ENCODE measurements around the gene TUBA4B. TPM values are rescaled to one million over a fixed set of nuclear protein-coding genes. Genes with fewer than 3 reads are reported as not detected.

TUBA4B gene
- total and polyA plus RNA-seq, 2 of the 4 experiments (the other 2 are of a cell fraction) = not detected

- dilution Hi-C loops (cut with HindIII; ENCODE audit: low sequenced_read_pairs, unreplicated experiment) (no loop called here), in situ Hi-C loops (cut with MboI; ENCODE audit: low sequenced_read_pairs) (no loop called here), intact Hi-C loops (cut with micrococcal nuclease) (loop anchor here (2.0 kb wide), 1 partner anchor 57 kb away; no protein-coding TSS in a partner anchor)
- Histone ChIP-seq H3K27ac (ENCODE audit: insufficient read depth, low read length) (no peak overlapping the region), H3K27me3 (ENCODE audit: control insufficient read depth, insufficient read depth, low read length) (no peaks in the 10 kb centered on the region), H2BK5ac (ENCODE audit: low read depth, low read length, poor library complexity, severe bottlenecking) (no peak overlapping the region), H4K5ac (ENCODE audit: low read depth, low read length) (no peak overlapping the region), H3K4me2 (ENCODE audit: low read depth, low read length) (no peak overlapping the region), H2AK9ac (replicated peaks; ENCODE audit: low read depth, low read length, poor library complexity) (no peak overlapping the region), H2BK20ac (ENCODE audit: low read depth, low read length) (no peak overlapping the region), H3K18ac (ENCODE audit: low read depth, low read length) (no peak overlapping the region), H2AK5ac (ENCODE audit: low read depth, low read length) (no peak overlapping the region), H2BK15ac (ENCODE audit: low read depth, low read length) (no peak overlapping the region), H3K56ac (ENCODE audit: extremely low read depth, insufficient read depth, low read length) (no peak overlapping the region), H4K8ac (ENCODE audit: low read depth in 2 of 2, low read length in 2 of 2) (no peak overlapping the region), H3K23ac (ENCODE audit: low read depth, low read length) (no peak overlapping the region), H4K20me1 (ENCODE audit: insufficient read depth, low read length) (peaks cover 10% of the 10 kb centered on the region; the same call in 1 of the 2 replicates), H2BK120ac (ENCODE audit: low read depth, low read length) (no peak overlapping the region), H4K91ac (ENCODE audit: insufficient read depth, low read depth, low read length) (no peak overlapping the region), H3K36me3 (ENCODE audit: control insufficient read depth, insufficient read depth, low read length) (peaks cover 37% of the 10 kb centered on the region), H3K79me1 (ENCODE audit: low read depth in 1 of 2, low read length in 2 of 2) (peaks cover 0 to under 1% of the 10 kb centered on the region in 2 experiments; a peak in 1 of 4 replicates), H3K9me3 (ENCODE audit: control insufficient read depth, insufficient read depth, low read length) (no peaks in the 10 kb centered on the region), H3K4me3 (ENCODE audit: insufficient read depth, low read depth, low read length) (no peak overlapping the region), H3K9me1 (ENCODE audit: insufficient read depth, low read length) (peaks cover 11% of the 10 kb centered on the region; the same call in 1 of the 2 replicates), H3K4me1 (ENCODE audit: control insufficient read depth, insufficient read depth, low read length) (peaks cover 14% of the 10 kb centered on the region), H3K9ac (ENCODE audit: low read depth, low read length) (no peak overlapping the region), H2AFZ (replicated peaks; ENCODE audit: low read length, poor library complexity) (no peak overlapping the region), H3K4ac (ENCODE audit: low read depth, low read length) (no peak overlapping the region), H3K14ac (replicated peaks; ENCODE audit: low read depth, low read length) (no peak overlapping the region)
- DNase-seq (no peak), ATAC-seq (ENCODE audit: low read depth) (no peak)
- TF ChIP-seq RAD21 (IDR thresholded peaks at IDR 0.05; ENCODE audit: low read length) (no peak), MAFK (IDR thresholded peaks at IDR 0.05; ENCODE audit: low read depth, low read length) (no peak), RCOR1 (IDR thresholded peaks at IDR 0.05; ENCODE audit: insufficient replicate concordance, low read length) (no peak), CTCF (conservative IDR thresholded peaks at IDR 0.05; ENCODE audit: low read depth, low read length) (no peak), RFX5 (IDR thresholded peaks at IDR 0.05; ENCODE audit: low read depth, low read length) (no peak), POLR2A (IDR thresholded peaks at IDR 0.05; ENCODE audit: low read depth, low read length) (no peak), ELK1 (IDR thresholded peaks at IDR 0.05; ENCODE audit: borderline replicate concordance, low read depth, low read length) (no peak)
- ChIA-PET CTCF (no interaction called here), POLR2A (ENCODE audit: unreplicated experiment) (interaction anchor here (0.5 to 0.7 kb wide), 2 partner anchors 8 to 100 kb away, joined by 3 read pairs; partner anchors contain the start of gene DNPEP)
- BruUV-seq (replicated peaks) = no TSS peak
- WGBS, 2 experiments (ENCODE audit: extremely low coverage in 2 of 2, insufficient read length in 1 of 2) = 83% methylated on average over 1 of the region's 10 CpGs; no CpG with 5 or more reads in 1 of the 2 experiments
Observed at GRCh38 chr2:219287580-219288265, 34.7 kb downstream of the TUBA4B start.
